Epithelial cell of esophagus (primary cell): ENCODE measurements around the gene VAT1L.

ENCODE experiments used
- DNase-seq: peaks from one replicate; pipeline ENCODE4 v3.0.0; 2010; ENCODE audit warnings: low read depth
- H3K4me3 ChIP-seq: 2 replicates; pipeline ENCODE4 v1.5.1; 2011; ENCODE audit warnings: mild to moderate bottlenecking, low read length, control low read depth
- TF ChIP-seq, protein P1 (sequence below): IDR thresholded peaks from 2 replicates; pipeline ENCODE4 v1.5.1; 2011; ENCODE audit warnings: low read depth, mild to moderate bottlenecking, low read length, control low read depth, inconsistent platforms; ENCODE audit not compliant: insufficient read depth; ENCODE audit errors: missing control alignments

VAT1L gene

GRCh38 chr16:77840673-77841501 is 52.5 kb downstream of the VAT1L start:
- TF ChIP-seq, protein P1, sequence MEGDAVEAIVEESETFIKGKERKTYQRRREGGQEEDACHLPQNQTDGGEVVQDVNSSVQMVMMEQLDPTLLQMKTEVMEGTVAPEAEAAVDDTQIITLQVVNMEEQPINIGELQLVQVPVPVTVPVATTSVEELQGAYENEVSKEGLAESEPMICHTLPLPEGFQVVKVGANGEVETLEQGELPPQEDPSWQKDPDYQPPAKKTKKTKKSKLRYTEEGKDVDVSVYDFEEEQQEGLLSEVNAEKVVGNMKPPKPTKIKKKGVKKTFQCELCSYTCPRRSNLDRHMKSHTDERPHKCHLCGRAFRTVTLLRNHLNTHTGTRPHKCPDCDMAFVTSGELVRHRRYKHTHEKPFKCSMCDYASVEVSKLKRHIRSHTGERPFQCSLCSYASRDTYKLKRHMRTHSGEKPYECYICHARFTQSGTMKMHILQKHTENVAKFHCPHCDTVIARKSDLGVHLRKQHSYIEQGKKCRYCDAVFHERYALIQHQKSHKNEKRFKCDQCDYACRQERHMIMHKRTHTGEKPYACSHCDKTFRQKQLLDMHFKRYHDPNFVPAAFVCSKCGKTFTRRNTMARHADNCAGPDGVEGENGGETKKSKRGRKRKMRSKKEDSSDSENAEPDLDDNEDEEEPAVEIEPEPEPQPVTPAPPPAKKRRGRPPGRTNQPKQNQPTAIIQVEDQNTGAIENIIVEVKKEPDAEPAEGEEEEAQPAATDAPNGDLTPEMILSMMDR: no peak
- H3K4me3 ChIP-seq: no peak overlapping the region
- DNase-seq: peak; percentile 48

GRCh38 chr16:77841502-77841763 is 53.1 kb downstream of the VAT1L start:
- TF ChIP-seq, protein P1: no peak
- DNase-seq: no peak
- no peak overlapping the region for H3K4me3 ChIP-seq

- TF ChIP-seq, protein P1: no peak
- no peak overlapping the region for H3K4me3 ChIP-seq
- no peak for DNase-seq
Measured at GRCh38 chr16:77842468-77842867, 54.1 kb downstream of the VAT1L start.

GRCh38 chr16:77843405-77843804 is 55.0 kb downstream of the VAT1L start:
- DNase-seq: no peak
- TF ChIP-seq, protein P1: no peak
- H3K4me3 ChIP-seq: no peak overlapping the region

- no peak overlapping the region for H3K4me3 ChIP-seq
- TF ChIP-seq, protein P1: no peak
- no peak for DNase-seq
Measured at GRCh38 chr16:77844801-77845200, 56.4 kb downstream of the VAT1L start.

DNA sequence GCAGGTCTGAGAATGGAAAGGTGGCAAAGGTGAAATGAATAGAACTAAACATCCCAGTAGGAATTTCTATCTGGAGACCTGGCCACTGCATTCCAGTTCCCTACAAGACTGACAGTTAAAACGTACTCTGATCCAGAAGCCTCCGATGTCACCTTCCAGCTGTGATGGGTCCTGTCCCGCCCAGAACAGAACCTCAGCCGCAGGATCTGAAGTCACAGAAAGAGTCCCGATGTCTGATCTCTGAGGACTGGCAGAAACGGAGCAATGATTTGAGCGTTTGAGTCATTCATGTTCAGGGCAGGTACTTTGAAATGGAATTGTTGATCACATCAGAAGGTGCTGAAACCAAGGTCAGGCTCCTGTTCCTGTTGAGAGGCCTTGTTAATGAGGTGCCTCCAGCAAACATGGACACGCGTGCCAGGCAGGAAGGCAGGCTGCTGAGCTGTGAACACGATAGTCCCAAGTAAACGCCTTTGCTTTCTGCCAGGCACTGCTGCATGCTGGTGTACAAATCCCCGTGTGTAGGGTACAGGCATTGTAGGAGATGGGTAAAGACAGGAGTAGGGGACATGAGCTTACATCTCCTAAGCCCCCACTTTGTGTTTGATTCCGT is 61.4 kb downstream of the VAT1L start:
- H3K4me3 ChIP-seq: no peak overlapping the region
- TF ChIP-seq, protein P1: no peak
- DNase-seq: no peak
